WTC11 (cell line): ENCODE results near the gene PTP4A2. TPM values are rescaled to one million over a fixed set of nuclear protein-coding genes. Genes with fewer than 3 reads are reported as not detected.

ENCODE experiments used
- ATAC-seq: fragments of 200-7000 bp; cut with Tn5 transposase; 2 replicates; pipeline ENCODE4 v1.10.0; 2021; ENCODE audit warnings: mild to moderate bottlenecking, moderate library complexity
- CTCF ChIA-PET: fragments of 300-600 bp; sonication (Branson Sonifier 250); formaldehyde crosslinking; loops from one replicate; lab custom pipeline; 2021; ENCODE audit warnings: antibody characterized with exemption; lab: Charles Lee
- POLR2A ChIA-PET: fragments of 350-600 bp; sonication (Branson Sonifier 250); formaldehyde crosslinking; loops from one replicate; lab custom pipeline; 2021; ENCODE audit warnings: antibody characterized with exemption; lab: Charles Lee
- DNase-seq: peaks from one replicate; pipeline ENCODE4 v3.0.0; 2021; ENCODE audit warnings: low spot score
- H3K27ac Mint-ChIP-seq: 2 replicates; pipeline ENCODE4 v1.8.0; 2021; ENCODE audit warnings: mixed read lengths
- H3K27me3 Mint-ChIP-seq: 2 replicates; pipeline ENCODE4 v1.8.0; 2021; ENCODE audit warnings: low read depth, mild to moderate bottlenecking, moderate library complexity, mixed read lengths
- H3K36me3 Mint-ChIP-seq: 2 replicates; pipeline ENCODE4 v1.8.0; 2021; ENCODE audit warnings: mixed read lengths
- H3K4me1 Mint-ChIP-seq: 2 replicates; pipeline ENCODE4 v1.8.0; 2022; ENCODE audit warnings: mixed read lengths
- H3K4me3 Mint-ChIP-seq: 2 replicates; pipeline ENCODE4 v1.8.0; 2021; ENCODE audit warnings: mild to moderate bottlenecking, moderate library complexity, mixed read lengths
- H3K9me3 Mint-ChIP-seq: 2 replicates; pipeline ENCODE4 v1.8.0; 2021; ENCODE audit warnings: mixed read lengths
- CBFB ChIP-seq: sonication (generic); formaldehyde crosslinking; IDR thresholded peaks from 2 replicates; pipeline ENCODE4 v1.8.1; 2022; ENCODE audit warnings: mild to moderate bottlenecking, low read depth, missing genetic modification reagents
- CDX4 ChIP-seq: fragments of 250-450 bp; sonication (Bioruptor Pico); IDR thresholded peaks from 2 replicates; pipeline ENCODE4 v1.9.0; 2021; ENCODE audit warnings: moderate library complexity, mild to moderate bottlenecking, inconsistent platforms, borderline replicate concordance
- E2F5 ChIP-seq: sonication (generic); formaldehyde crosslinking; IDR thresholded peaks from 2 replicates; pipeline ENCODE4 v1.8.1; 2022; ENCODE audit warnings: mild to moderate bottlenecking, moderate library complexity, missing genetic modification reagents
- FOXP4 ChIP-seq: sonication (generic); formaldehyde crosslinking; IDR thresholded peaks from 2 replicates; pipeline ENCODE4 v1.8.0; 2022; ENCODE audit warnings: mild to moderate bottlenecking, missing genetic modification reagents
- GRHL2 ChIP-seq: fragments of 250-450 bp; sonication (Bioruptor Pico); IDR thresholded peaks from 2 replicates; pipeline ENCODE4 v1.8.0; 2022; ENCODE audit warnings: mild to moderate bottlenecking, moderate library complexity; ENCODE audit not compliant: insufficient replicate concordance, severe bottlenecking
- HMGA2 ChIP-seq: fragments of 250-450 bp; sonication (Bioruptor Pico); IDR thresholded peaks from 2 replicates; pipeline ENCODE4 v1.4.0; 2021; ENCODE audit warnings: mild to moderate bottlenecking, moderate library complexity
- HMGXB4 ChIP-seq: sonication (generic); formaldehyde crosslinking; IDR thresholded peaks from 2 replicates; pipeline ENCODE4 v1.8.1; 2023; ENCODE audit warnings: mild to moderate bottlenecking, moderate library complexity, missing genetic modification reagents
- IRF2 ChIP-seq: sonication (generic); formaldehyde crosslinking; IDR thresholded peaks from 2 replicates; pipeline ENCODE4 v1.8.0; 2022; ENCODE audit warnings: low read depth, missing genetic modification reagents, borderline replicate concordance
- KAT7 ChIP-seq: sonication (generic); formaldehyde crosslinking; IDR thresholded peaks from 2 replicates; pipeline ENCODE4 v1.8.1; 2023; ENCODE audit warnings: missing genetic modification reagents, mild to moderate bottlenecking, borderline replicate concordance
- PREB ChIP-seq: sonication (generic); formaldehyde crosslinking; IDR thresholded peaks from 2 replicates; pipeline ENCODE4 v1.8.1; 2022; ENCODE audit warnings: mild to moderate bottlenecking, missing genetic modification reagents, moderate library complexity, borderline replicate concordance
- SMAD4 ChIP-seq: sonication (generic); formaldehyde crosslinking; IDR thresholded peaks from 2 replicates; pipeline ENCODE4 v1.8.0; 2022; ENCODE audit warnings: mild to moderate bottlenecking, missing genetic modification reagents
- SP1 ChIP-seq: sonication (generic); formaldehyde crosslinking; conservative IDR thresholded peaks from 2 replicates; pipeline ENCODE4 v1.8.1; 2022; ENCODE audit warnings: missing genetic modification reagents
- STAT6 ChIP-seq: sonication (generic); formaldehyde crosslinking; conservative IDR thresholded peaks from 2 replicates; pipeline ENCODE4 v1.8.1; 2023; ENCODE audit warnings: mild to moderate bottlenecking, low read depth, missing genetic modification reagents, moderate library complexity
- TEAD1 ChIP-seq: sonication (generic); formaldehyde crosslinking; IDR thresholded peaks from 2 replicates; pipeline ENCODE4 v1.8.0; 2022; ENCODE audit warnings: mild to moderate bottlenecking, missing genetic modification reagents
- TEAD4 ChIP-seq: sonication (generic); formaldehyde crosslinking; IDR thresholded peaks from 2 replicates; pipeline ENCODE4 v1.8.0; 2022; ENCODE audit warnings: mild to moderate bottlenecking, missing genetic modification reagents
- ZBTB21 ChIP-seq: sonication (generic); formaldehyde crosslinking; IDR thresholded peaks from 2 replicates; pipeline ENCODE4 v1.8.1; 2023; ENCODE audit warnings: mild to moderate bottlenecking, missing genetic modification reagents, borderline replicate concordance
- ZNF671 ChIP-seq: fragments of 250-450 bp; sonication (Bioruptor Pico); IDR thresholded peaks from 2 replicates; pipeline ENCODE4 v1.8.0; 2021; ENCODE audit warnings: mild to moderate bottlenecking
- total RNA-seq: library from RNA; stranded (reverse); gene quantifications from 3 replicates; pipeline ENCODE4 v1.2.3, GENCODE V29; 2021

The PTP4A2 gene
- total RNA-seq, 1 experiment from 2014 or later: 172 TPM

GRCh38 chr1:31905093-31905509, 33.1 kb downstream of the PTP4A2 start:
- H3K27ac Mint-ChIP-seq: peak overlapping the region; percentile 76; the same call in 1 of the 2 replicates
- TF ChIP-seq CBFB (CRISPR knock-in tag) (no peak), KAT7 (CRISPR knock-in tag) (no peak), TEAD4 (CRISPR knock-in tag) (no peak), FOXP4 (CRISPR knock-in tag) (no peak), HMGA2 (no peak), IRF2 (CRISPR knock-in tag) (no peak), PREB (CRISPR knock-in tag) (no peak), GRHL2 (CRISPR knock-in tag) (no peak), TEAD1 (no peak), SMAD4 (CRISPR knock-in tag) (no peak), STAT6 (no peak), HMGXB4 (CRISPR knock-in tag) (no peak), CDX4 (CRISPR knock-in tag) (no peak), SP1 (CRISPR knock-in tag) (no peak), E2F5 (no peak), ZBTB21 (CRISPR knock-in tag) (no peak), ZNF671 (CRISPR knock-in tag) (no peak)
- H3K27me3 Mint-ChIP-seq: no peaks in the 10 kb centered on the region; the same call in 1 of the 2 replicates
- POLR2A ChIA-PET: no interaction called here
- DNase-seq: no peak
- peaks cover 32% of the 10 kb centered on the region for H3K36me3 Mint-ChIP-seq
- H3K9me3 Mint-ChIP-seq: peaks cover 10% of the 10 kb centered on the region
- CTCF ChIA-PET: interaction anchor here (0.7 to 1.3 kb wide), 3 partner anchors 59 to 168 kb away, joined by 4 to 8 read pairs (median 5); partner anchors contain the start of gene SPOCD1
- H3K4me1 Mint-ChIP-seq: no peaks in the 10 kb centered on the region
- ATAC-seq: no peak
- no peak overlapping the region for H3K4me3 Mint-ChIP-seq
